Loucy (cell line): ENCODE results near the gene PDGFB.
A peak's percentile ranks its signal among the peaks of the same experiment; 100 is the strongest.

Experiments used
- H2AFZ ChIP-seq: fragments of 200-600 bp; sonication (generic); 2 replicates; pipeline ENCODE4 v1.6.0; 2016; ENCODE audit warnings: antibody characterized with exemption, mild to moderate bottlenecking, low read length, moderate library complexity
- H3F3A ChIP-seq: fragments of 200-600 bp; 2 replicates; pipeline ENCODE4 v1.6.0; 2016; ENCODE audit warnings: antibody characterized with exemption, low read depth, mild to moderate bottlenecking
- H3K27me3 ChIP-seq: fragments of 200-600 bp; sonication (generic); 2 replicates; pipeline ENCODE4 v1.6.1; 2014; ENCODE audit warnings: low read length, mild to moderate bottlenecking; ENCODE audit not compliant: insufficient read depth, poor library complexity, severe bottlenecking
- H3K36me3 ChIP-seq: fragments of 200-600 bp; sonication (generic); 2 replicates; pipeline ENCODE4 v1.6.1; 2016; ENCODE audit warnings: low read length; ENCODE audit not compliant: insufficient read depth
- H3K4me1 ChIP-seq: fragments of 200-600 bp; sonication (generic); 2 replicates; pipeline ENCODE4 v1.5.1; 2014; ENCODE audit warnings: low read length, mild to moderate bottlenecking; ENCODE audit not compliant: insufficient read depth, poor library complexity, severe bottlenecking
- H3K4me2 ChIP-seq: fragments of 200-600 bp; sonication (generic); 2 replicates; pipeline ENCODE4 v1.6.0; 2014; ENCODE audit warnings: antibody characterized with exemption, low read length, low read depth, mild to moderate bottlenecking; ENCODE audit not compliant: poor library complexity, severe bottlenecking
- H3K4me3 ChIP-seq: fragments of 200-600 bp; sonication (generic); 2 replicates; pipeline ENCODE4 v1.5.1; 2014; ENCODE audit warnings: low read length, mild to moderate bottlenecking, mixed read lengths; ENCODE audit not compliant: poor library complexity, severe bottlenecking
- H3K79me2 ChIP-seq: fragments of 200-600 bp; sonication (generic); 2 replicates; pipeline ENCODE4 v1.6.1; 2014; ENCODE audit warnings: low read length; ENCODE audit not compliant: insufficient read depth
- H3K9ac ChIP-seq: fragments of 200-600 bp; sonication (generic); 2 replicates; pipeline ENCODE4 v1.6.0; 2014; ENCODE audit warnings: mild to moderate bottlenecking, low read depth, low read length, moderate library complexity; ENCODE audit not compliant: poor library complexity, severe bottlenecking
- H3K9me2 ChIP-seq: fragments of 200-600 bp; sonication (generic); replicated peaks from 2 replicates; pipeline ENCODE4 v1.6.1; 2016; ENCODE audit warnings: low read depth, low read length, mixed read lengths
- H3K9me3 ChIP-seq: fragments of 200-600 bp; sonication (generic); 2 replicates; pipeline ENCODE4 v1.6.1; 2014; ENCODE audit warnings: mild to moderate bottlenecking, antibody characterized with exemption, low read length, low read depth; ENCODE audit not compliant: insufficient read depth
- H4K20me1 ChIP-seq: fragments of 200-600 bp; sonication (generic); 2 replicates; pipeline ENCODE4 v1.6.0; 2014; ENCODE audit warnings: antibody characterized with exemption, low read length, mild to moderate bottlenecking; ENCODE audit not compliant: insufficient read depth, poor library complexity, severe bottlenecking
- EZH2phosphoT487 ChIP-seq: fragments of 200-600 bp; IDR thresholded peaks from 2 replicates; pipeline ENCODE4 v1.6.1; 2018; ENCODE audit warnings: antibody characterized with exemption, mild to moderate bottlenecking, moderate library complexity, borderline replicate concordance
- TF ChIP-seq, protein P1 (sequence below): fragments of 200-600 bp; sonication (generic); conservative IDR thresholded peaks from 2 replicates; pipeline ENCODE4 v1.5.1; 2014; ENCODE audit warnings: mild to moderate bottlenecking, antibody characterized with exemption, low read length

The PDGFB gene

DNA sequence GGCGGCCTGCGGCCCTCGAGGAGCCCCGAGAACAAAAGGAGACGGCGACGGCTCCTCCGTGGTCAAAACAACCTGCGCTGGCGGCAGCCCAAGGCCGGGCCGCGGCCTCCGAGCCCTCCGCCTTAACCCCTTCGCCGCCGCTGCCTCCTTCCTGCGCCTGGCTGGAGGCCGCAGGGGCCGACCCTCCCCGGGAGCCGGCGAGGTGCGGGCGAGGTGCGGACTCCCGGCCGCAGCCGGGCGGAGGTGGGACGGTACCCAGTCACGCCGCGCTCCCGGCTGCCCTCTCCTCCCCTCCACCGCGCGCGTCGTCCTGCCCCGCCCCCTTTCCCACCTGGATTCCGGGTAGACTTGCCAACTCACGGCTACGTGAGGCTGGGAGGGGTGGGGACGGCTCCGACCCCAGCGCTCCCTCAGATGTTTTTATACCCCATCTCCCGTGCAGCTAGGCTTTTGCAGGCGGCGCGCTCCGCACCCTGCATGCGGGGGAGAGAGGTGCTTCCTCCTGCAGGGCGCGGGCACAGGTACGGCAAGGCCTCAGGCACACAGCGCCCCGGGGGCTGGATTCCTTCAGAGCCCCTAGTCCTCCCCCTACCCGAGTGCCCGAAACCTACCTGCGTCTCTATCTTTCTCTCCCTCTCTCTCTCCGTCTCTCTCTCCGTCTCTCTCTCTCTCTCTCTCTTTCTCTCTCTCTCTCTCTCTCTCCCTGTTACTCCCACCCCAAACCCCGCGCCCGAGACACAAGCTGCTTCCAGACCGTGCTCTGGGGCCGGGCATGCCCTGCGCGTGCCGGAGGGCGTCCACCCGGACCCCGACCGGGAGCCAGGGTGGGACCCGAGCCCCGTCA is 2.0 kb downstream of the PDGFB start:
- Histone ChIP-seq H3K4me2 (no peak overlapping the region), H3K9me3 (no peaks in the 10 kb centered on the region), H3K36me3 (no peaks in the 10 kb centered on the region), H4K20me1 (no peaks in the 10 kb centered on the region), H3K9ac (no peak overlapping the region), H2AFZ (no peak overlapping the region), H3F3A (no peaks in the 10 kb centered on the region), H3K4me1 (peaks cover 12% of the 10 kb centered on the region), H3K79me2 (no peaks in the 10 kb centered on the region), H3K9me2 (no peaks in the 10 kb centered on the region), H3K27me3 (peaks cover 54% of the 10 kb centered on the region), H3K4me3 (no peak overlapping the region)
- no peak for TF ChIP-seq EZH2phosphoT487
- TF ChIP-seq, protein P1, sequence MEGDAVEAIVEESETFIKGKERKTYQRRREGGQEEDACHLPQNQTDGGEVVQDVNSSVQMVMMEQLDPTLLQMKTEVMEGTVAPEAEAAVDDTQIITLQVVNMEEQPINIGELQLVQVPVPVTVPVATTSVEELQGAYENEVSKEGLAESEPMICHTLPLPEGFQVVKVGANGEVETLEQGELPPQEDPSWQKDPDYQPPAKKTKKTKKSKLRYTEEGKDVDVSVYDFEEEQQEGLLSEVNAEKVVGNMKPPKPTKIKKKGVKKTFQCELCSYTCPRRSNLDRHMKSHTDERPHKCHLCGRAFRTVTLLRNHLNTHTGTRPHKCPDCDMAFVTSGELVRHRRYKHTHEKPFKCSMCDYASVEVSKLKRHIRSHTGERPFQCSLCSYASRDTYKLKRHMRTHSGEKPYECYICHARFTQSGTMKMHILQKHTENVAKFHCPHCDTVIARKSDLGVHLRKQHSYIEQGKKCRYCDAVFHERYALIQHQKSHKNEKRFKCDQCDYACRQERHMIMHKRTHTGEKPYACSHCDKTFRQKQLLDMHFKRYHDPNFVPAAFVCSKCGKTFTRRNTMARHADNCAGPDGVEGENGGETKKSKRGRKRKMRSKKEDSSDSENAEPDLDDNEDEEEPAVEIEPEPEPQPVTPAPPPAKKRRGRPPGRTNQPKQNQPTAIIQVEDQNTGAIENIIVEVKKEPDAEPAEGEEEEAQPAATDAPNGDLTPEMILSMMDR, result no peak

DNA sequence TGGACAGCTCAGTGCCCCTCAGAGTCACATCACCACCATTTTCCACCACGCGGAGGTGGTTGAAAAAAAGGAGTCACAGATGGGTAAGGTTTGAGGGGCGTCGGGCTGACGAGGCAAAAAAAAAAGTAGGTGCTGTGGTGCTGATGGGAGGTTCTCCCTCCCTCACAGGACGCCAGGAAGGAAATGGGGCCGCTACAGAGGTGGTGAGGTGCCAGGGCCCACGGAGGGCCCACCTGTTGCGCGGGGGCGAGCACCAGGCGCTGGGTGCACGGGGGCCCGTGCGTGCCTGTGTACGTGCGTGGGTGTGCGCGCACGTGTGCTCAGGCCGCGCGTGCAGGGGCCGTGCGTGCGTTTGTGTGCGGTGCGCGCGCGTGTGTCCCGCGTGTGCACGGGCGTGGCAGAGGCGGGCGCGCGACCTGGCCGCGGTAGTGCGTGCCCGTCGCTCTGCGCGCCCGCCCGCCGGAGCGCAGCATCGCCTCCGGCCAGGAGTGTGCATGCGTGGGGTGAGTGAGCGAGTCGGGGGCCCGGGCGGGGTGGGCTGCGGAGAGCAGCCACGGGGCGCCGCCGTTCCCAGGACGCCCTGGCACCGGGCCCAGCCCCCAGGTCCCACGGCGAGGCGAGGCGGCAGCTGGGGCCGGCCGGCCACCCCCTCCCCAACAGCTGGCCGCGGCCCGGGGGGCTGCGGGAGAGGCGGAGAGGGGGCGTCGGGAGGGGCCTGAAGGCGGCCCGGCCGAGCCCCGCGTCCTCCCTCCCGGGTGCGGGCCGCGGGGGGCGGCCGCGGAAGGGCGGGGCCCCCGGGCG is 2.8 kb downstream of the PDGFB start:
- Histone ChIP-seq H3K4me2 (peak overlapping the region; percentile 59), H3K79me2 (no peaks in the 10 kb centered on the region), H4K20me1 (no peaks in the 10 kb centered on the region), H2AFZ (no peak overlapping the region), H3K9me2 (no peaks in the 10 kb centered on the region), H3K9ac (no peak overlapping the region), H3F3A (no peaks in the 10 kb centered on the region), H3K4me1 (peaks cover 15% of the 10 kb centered on the region), H3K9me3 (no peaks in the 10 kb centered on the region), H3K4me3 (peak overlapping the region; percentile 67), H3K27me3 (peaks cover 62% of the 10 kb centered on the region), H3K36me3 (no peaks in the 10 kb centered on the region)
- TF ChIP-seq EZH2phosphoT487, result no peak
- TF ChIP-seq, protein P1, result no peak

DNA sequence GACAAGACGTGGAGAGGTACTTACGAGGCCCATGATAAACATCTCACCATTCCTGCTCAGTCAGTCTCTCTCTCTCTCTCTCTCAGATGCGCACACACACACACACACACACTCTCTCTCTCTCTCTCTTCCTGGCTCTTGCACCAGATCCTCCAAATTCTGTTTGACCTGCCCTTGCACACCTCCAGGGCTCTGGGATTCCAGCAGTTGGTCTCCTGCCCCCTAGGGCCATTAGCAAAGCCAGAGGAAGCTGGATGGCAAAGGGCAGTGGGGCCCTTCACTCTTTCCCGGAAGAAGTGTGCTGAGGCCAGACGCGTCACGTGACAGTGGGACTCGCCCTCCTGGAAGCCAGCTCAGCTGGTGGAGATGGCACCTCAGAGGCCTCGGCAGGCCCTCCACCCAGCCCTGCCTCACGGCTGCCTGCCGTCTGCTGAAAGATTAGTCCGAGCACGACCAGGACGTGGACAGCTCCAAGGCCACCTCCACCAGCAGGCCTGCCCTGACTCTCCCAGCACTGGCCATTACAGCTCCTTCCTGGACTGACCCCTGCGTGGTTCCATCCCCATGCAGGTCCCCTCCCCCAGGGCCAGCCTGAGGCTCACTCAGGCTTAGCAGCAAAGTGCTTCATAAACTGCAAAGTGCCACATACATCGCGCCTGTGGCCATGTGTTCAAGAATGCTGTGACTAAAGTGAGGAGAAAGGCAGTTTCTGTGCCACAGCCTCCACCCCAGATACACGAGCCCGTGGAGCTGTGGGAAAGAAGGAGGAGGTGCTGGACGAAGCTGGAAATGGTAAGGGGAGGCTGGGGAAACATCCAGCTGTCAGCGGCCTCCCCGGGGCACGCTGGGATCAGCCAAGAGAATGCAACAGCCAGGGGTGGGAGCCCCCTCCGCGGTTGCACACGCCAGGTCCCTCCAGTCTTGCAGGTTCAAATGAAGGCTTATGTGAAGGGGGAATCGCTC is 3.7 kb downstream of the PDGFB start:
- Histone ChIP-seq H3K36me3 (no peaks in the 10 kb centered on the region), H3K9me3 (no peaks in the 10 kb centered on the region), H2AFZ (peak overlapping the region; percentile 45; the same call in 1 of the 2 replicates), H3K4me1 (peaks cover 24% of the 10 kb centered on the region), H3K4me2 (peak overlapping the region; percentile 59), H3K9me2 (no peaks in the 10 kb centered on the region), H4K20me1 (no peaks in the 10 kb centered on the region), H3F3A (no peaks in the 10 kb centered on the region), H3K79me2 (no peaks in the 10 kb centered on the region), H3K4me3 (peak overlapping the region; percentile 67), H3K27me3 (peaks cover 58% of the 10 kb centered on the region), H3K9ac (peak overlapping the region; percentile 61)
- no peak for TF ChIP-seq EZH2phosphoT487
- TF ChIP-seq, protein P1, result no peak
